ENCODE measurements around the gene AOC3. TPM values are rescaled to one million over a fixed set of nuclear protein-coding genes. Genes with fewer than 3 reads are reported as not detected.
A peak's percentile ranks its signal among the peaks of the same experiment; 100 is the strongest.

Gene AOC3, protein sequence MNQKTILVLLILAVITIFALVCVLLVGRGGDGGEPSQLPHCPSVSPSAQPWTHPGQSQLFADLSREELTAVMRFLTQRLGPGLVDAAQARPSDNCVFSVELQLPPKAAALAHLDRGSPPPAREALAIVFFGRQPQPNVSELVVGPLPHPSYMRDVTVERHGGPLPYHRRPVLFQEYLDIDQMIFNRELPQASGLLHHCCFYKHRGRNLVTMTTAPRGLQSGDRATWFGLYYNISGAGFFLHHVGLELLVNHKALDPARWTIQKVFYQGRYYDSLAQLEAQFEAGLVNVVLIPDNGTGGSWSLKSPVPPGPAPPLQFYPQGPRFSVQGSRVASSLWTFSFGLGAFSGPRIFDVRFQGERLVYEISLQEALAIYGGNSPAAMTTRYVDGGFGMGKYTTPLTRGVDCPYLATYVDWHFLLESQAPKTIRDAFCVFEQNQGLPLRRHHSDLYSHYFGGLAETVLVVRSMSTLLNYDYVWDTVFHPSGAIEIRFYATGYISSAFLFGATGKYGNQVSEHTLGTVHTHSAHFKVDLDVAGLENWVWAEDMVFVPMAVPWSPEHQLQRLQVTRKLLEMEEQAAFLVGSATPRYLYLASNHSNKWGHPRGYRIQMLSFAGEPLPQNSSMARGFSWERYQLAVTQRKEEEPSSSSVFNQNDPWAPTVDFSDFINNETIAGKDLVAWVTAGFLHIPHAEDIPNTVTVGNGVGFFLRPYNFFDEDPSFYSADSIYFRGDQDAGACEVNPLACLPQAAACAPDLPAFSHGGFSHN
- 1 to 10 TPM; 1.6 TPM for total RNA-seq
- polyA plus RNA-seq: under 1 TPM in 1 of 3 donors, not detected in 2; 0.13 TPM
- 0 to 2.9 (median 1.5) reads per million in 6 experiments for total RNA-seq

DNA sequence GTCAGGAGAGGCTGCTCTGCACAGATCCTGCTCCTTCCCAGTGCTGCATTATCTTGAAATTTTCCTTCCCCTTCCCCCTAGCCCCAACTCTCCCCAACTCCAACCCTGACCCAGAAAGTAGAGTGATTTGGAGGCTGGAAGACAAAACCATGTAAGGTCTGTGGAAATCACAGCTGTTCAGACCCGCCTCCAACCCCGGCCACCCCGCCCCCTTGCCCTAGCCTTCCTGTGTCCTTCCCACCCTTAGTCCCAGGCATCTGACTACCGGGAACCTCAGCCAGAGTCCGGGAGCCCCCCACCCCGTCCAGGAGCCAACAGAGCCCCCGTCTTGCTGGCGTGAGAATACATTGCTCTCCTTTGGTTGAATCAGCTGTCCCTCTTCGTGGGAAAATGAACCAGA lies at the start of gene AOC3:
Gene AOC3, plus strand, starts transcription at position 246 of the 400 bp plus-strand sequence. Its CDS starts 145 bp downstream, at position 391.
- H3K27ac Mint-ChIP-seq: peak within 1 kb of the TSS in 2 of 10 donors; percentile 63 to 83

DNA sequence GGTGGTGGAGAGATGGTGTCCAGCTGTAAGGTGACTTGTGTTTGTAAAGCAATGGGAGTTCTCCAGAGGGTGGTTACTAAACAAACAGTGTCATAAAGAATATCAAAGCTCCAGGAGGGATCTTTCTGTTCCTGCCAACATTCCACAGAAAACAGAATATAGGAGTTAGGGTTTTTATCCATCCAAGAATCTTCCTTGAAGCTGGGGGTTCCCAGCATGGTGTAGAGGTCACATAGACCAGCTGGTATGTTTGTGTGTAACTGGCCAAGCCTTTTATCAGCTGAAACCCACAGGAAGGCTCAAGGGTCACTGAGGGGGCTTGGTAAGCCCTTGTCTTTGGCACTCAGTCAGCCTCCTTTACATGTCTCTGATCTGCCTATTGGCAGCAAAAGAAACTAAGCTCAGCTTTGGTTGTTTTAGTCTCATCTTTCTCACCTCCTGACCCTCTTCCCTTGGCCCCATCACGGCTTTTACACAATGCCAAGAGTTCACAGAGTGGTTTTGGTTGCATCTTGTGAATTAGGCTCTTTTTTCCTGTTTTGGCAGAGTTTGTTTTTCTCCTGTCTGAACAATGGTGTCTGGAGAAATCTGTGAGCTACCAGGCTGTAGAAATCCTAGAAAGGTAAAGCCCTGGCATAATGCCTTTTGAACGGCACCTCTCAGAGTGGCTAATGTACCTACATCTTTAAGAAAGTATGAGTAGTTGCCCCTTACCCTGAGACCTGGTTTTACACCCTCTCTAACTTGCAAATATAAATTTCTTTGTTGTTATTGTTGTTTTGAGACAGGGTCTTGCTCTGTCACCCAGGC lies 47.7 kb upstream of the AOC3 start:
- H3K27me3 Mint-ChIP-seq: no peaks in the 10 kb centered on the region
- H3K27ac Mint-ChIP-seq: no peak overlapping the region
- ATAC-seq (no peak), DNase-seq (no peak)
- H3K4me3 Mint-ChIP-seq: no peak overlapping the region
- POLR2A ChIA-PET: interaction anchor here (0.5 to 1.1 kb wide), 2 partner anchors 21 to 903 kb away, joined by 3 to 4 read pairs; partner anchors contain the start of gene BECN1
- no peaks in the 10 kb centered on the region for H3K36me3 Mint-ChIP-seq
- peaks cover 6 to 7% (median 7%) of the 10 kb centered on the region in 4 donors for H3K4me1 Mint-ChIP-seq
- H3K9me3 Mint-ChIP-seq: no peaks in the 10 kb centered on the region

More for the DNA sequence above, at the start of gene AOC3:
- no peak for ATAC-seq
- Mint-ChIP-seq H3K36me3 (peaks cover 0 to 3% (median 0%) of the 10 kb centered on the region in 3 donors), H3K4me1 (peaks cover 0 to 5% (median 2%) of the 10 kb centered on the region in 4 donors), H3K4me3 (no peak within 1 kb of the TSS), H3K9me3 (no peaks in the 10 kb centered on the region), H3K27me3 (peaks cover 0 to 3% (median 1%) of the 10 kb centered on the region in 5 donors)
- POLR2A ChIA-PET: no interaction called here
- no peak for DNase-seq

DNA sequence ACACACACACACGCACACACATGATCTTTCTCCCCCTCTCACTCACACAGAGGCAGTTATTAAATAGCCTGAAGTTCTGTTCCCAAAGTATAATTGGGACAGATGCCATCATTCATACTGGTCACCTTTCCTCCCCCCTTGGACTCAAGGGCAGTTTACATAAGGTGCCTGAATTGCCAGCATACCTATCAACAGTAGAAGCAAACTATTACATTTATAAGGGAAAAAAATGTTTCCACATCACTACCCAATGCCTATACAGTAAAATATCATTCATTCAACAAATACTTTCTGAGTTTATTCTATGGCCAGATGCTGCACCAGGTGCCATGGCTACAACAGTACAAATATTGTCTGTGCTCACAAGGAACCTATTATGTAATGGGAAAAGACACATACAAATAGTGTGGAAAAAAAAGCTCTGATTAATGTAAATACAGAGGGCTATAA lies 46.1 kb upstream of the AOC3 start:
- peaks cover 0 to 2% (median 0%) of the 10 kb centered on the region in 4 donors for H3K4me1 Mint-ChIP-seq
- POLR2A ChIA-PET: no interaction called here
- peak overlapping the region in 1 of 10 donors; percentile 50 for H3K4me3 Mint-ChIP-seq

DNA sequence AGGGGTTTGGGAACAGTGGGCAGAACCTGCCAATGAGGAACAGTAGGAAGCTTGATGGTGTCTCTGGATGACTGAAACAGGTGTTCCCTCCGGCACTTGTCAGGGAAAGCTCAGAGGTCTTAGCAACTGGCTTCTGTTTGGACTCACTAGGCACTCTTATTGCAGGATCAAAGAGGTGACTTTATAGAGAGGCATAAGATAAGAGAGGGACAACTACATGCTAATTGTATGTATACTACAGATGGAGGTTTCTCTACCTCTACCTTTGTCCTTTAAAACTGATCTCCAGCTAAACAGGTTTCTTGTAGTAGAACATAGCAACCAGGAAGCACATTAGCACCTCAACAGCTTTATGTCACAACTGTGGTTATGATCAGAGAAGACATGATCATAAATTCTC lies 44.8 kb upstream of the AOC3 start:
- no peaks in the 10 kb centered on the region for H3K27me3 Mint-ChIP-seq
- H3K4me3 Mint-ChIP-seq: no peak overlapping the region
- POLR2A ChIA-PET: interaction anchor here (0.6 to 0.7 kb wide), 2 partner anchors 272 to 742 kb away, joined by 3 read pairs; no protein-coding TSS in a partner anchor

More for the DNA sequence above, 46.1 kb upstream of the AOC3 start:
- no peak for DNase-seq
- Mint-ChIP-seq H3K9me3 (no peaks in the 10 kb centered on the region), H3K36me3 (peaks cover 0 to 11% (median 0%) of the 10 kb centered on the region in 3 donors), H3K27ac (peak overlapping the region in 2 of 10 donors; percentile 52 to 76), H3K27me3 (no peaks in the 10 kb centered on the region)
- ATAC-seq: no peak

DNA sequence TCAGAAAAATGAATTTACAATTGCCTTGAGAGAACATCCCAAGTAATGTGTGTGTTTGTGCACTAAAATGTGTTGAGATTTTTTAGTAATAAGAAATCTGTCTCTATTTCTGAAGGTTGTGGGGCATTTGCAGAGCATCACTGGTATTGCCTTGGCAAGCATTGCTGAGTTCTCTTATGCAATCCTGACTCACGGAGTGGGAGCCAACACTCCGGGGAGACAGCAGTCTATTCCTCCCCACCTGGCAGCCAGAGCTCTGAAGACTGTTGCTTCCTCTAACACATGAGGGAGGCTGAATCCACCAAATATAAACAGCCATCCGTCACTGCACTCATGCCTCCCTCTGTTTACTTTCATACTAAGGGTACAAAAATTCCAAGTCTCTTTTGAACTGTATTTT lies 41.7 kb upstream of the AOC3 start:
- Mint-ChIP-seq H3K36me3 (peaks cover 11 to 48% (median 14%) of the 10 kb centered on the region in 3 donors), H3K27ac (peak overlapping the region in 3 of 10 donors; percentile 13 to 47 (median 24)), H3K4me3 (no peak overlapping the region), H3K9me3 (no peaks in the 10 kb centered on the region), H3K4me1 (no peaks in the 10 kb centered on the region), H3K27me3 (no peaks in the 10 kb centered on the region)
- POLR2A ChIA-PET: no interaction called here
- DNase-seq (no peak), ATAC-seq (no peak)

More for the DNA sequence above, 44.8 kb upstream of the AOC3 start:
- peaks cover 4 to 23% (median 4%) of the 10 kb centered on the region in 3 donors for H3K36me3 Mint-ChIP-seq
- H3K27ac Mint-ChIP-seq: peak overlapping the region in 2 of 10 donors; percentile 12 to 59
- no peaks in the 10 kb centered on the region for H3K9me3 Mint-ChIP-seq
- DNase-seq (no peak), ATAC-seq (no peak)
- no peaks in the 10 kb centered on the region for H3K4me1 Mint-ChIP-seq

DNA sequence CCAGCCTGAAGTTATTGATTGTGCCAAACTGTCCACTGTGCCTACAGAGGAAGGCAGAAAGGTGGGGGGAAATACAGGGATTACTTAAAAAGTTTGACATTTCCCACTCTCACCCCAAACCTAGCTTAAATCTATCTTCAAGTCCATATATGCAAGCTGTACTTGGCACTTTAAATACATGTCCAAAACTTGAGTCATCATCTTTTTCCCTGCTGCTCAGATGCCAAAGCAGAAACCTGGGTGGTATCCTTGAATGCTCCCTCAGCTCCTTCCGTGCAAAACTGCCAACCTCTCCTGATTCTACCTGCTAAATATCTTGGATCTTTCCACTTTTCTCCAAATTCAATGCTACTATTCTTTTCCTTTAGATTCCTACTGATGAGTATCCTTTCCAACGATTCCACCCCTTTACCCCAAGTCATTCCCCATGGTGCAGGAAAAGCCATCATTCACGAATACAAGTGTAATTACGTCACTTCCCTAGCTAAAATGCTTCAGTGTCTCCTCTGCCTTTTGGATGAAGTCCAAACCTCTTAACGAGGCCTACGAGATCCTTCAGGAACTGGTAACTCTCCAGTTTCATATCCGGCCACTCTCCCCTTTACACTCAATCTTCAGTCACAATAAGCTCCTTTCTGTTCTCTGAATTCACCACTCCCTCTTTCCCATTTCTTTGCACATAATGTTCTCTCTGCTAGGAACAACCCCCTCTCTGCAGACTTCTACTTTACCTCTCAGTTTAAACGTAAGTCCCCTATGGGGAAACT lies 36.2 kb upstream of the AOC3 start:
- DNase-seq (no peak), ATAC-seq (no peak)
- Mint-ChIP-seq H3K27ac (peak overlapping the region in 1 of 10 donors; percentile 74), H3K4me3 (no peak overlapping the region), H3K4me1 (peaks cover 0 to 10% (median 4%) of the 10 kb centered on the region in 4 donors), H3K36me3 (peaks cover 19 to 93% (median 38%) of the 10 kb centered on the region in 3 donors), H3K27me3 (no peaks in the 10 kb centered on the region), H3K9me3 (no peaks in the 10 kb centered on the region)
- POLR2A ChIA-PET: interaction anchor here (0.7 to 1.5 kb wide), 2 partner anchors 9 to 723 kb away, joined by 3 to 5 read pairs; partner anchors contain the start of gene BECN1

DNA sequence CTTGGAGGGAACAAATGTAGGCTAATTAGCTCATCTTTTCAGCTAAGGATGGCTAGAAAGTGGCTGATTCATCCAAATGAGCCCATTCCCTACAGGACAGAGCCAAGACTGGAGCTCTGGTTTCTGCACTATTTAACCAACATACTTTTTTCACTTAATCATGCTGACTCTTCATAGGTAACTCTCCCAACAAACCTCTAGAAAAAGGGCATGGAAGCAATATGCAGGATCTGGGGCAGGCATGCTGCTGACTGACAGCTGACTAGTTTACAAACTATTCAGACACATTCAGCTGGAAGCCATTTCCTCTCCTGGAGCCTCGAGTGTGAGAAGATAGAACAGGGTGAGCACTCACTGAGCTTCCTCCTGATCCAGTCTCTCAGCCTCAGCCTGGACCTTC lies 33.1 kb upstream of the AOC3 start:
- ATAC-seq (no peak), DNase-seq (no peak)
- H3K9me3 Mint-ChIP-seq: no peaks in the 10 kb centered on the region
- H3K4me1 Mint-ChIP-seq: peaks cover 2 to 32% (median 23%) of the 10 kb centered on the region in 4 donors
- POLR2A ChIA-PET: no interaction called here
- H3K4me3 Mint-ChIP-seq: no peak overlapping the region
- H3K27me3 Mint-ChIP-seq: no peaks in the 10 kb centered on the region
- peaks cover 14 to 88% (median 31%) of the 10 kb centered on the region in 3 donors for H3K36me3 Mint-ChIP-seq
- H3K27ac Mint-ChIP-seq: no peak overlapping the region

DNA sequence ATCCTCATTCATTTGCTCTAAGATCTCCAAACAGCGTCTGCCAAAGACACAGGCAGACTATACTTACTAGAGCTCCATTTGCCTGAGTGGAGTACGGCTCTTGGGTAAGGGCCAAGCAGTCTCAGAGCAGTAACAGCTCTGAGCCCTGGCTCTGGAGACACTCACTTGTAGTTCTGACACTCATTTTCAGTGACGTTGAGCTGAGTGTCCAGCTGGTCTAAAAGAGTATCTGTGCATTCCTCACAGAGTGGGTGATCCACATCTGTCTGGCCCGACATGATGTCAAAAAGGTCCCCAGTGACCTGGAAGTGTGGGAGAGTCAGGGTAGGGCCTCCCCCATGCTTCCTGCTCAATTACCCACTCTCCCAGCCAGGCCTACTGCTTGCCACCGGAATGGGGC lies 32.6 kb upstream of the AOC3 start:
- Mint-ChIP-seq H3K4me1 (peaks cover 2 to 35% (median 25%) of the 10 kb centered on the region in 4 donors), H3K36me3 (peaks cover 14 to 84% (median 31%) of the 10 kb centered on the region in 3 donors), H3K27ac (peak overlapping the region in 2 of 10 donors; percentile 16 to 22), H3K27me3 (no peaks in the 10 kb centered on the region), H3K9me3 (no peaks in the 10 kb centered on the region), H3K4me3 (peak overlapping the region in 1 of 10 donors; percentile 45)
- DNase-seq (no peak), ATAC-seq (no peak)
- POLR2A ChIA-PET: no interaction called here

DNA sequence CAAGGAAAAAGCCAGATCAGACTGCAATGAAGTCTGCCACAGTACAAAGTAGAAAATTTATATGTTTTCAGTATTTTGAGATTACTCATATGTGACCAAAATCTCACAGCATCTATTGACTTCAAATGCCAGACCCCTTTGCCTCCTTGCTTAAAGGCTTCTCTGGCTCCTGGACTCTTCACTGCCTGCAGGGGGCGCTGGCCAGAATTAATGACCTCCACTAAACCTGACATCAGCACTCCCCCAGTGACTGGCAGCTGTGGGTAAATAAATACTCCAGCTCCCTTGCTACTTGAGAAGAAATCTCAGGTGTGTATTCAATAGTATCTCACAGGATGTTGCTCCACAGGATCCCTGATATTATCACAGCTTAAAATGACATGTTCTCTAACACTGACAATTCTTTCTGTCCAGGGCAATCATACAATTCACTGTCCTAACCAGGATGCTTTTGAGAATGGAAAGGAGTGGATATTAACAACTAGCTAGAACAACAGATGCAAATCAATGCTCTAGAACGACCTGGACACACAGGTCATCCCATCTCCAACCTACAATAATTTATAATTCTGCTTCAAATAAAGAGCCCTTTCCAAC lies 31.0 kb upstream of the AOC3 start:
- POLR2A ChIA-PET: interaction anchor here (0.6 to 1.1 kb wide), 2 partner anchors 15 to 570 kb away, joined by 3 to 4 read pairs; no protein-coding TSS in a partner anchor

DNA sequence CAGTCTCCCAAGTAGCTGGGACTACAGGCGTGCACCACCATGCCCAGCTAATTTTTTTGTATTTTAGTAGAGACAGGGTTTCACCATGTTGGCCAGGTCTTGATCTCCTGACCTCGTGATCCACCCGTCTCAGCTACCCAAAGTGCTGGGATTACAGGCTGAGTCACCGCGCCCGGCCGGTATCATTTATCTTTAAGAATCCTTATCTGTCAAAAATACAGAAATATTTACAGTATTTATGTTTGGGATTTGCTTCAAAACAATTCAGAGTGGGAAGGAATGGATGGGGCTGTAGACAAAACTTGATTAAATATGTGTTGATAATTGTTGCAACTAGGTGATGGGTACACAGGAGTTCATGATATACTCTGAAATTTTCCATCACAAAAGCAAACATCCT lies 29.8 kb upstream of the AOC3 start:
- DNase-seq: no peak
- no peaks in the 10 kb centered on the region for H3K27me3 Mint-ChIP-seq
- POLR2A ChIA-PET: interaction anchor here (1.1 kb wide), 1 partner anchor 14 kb away, joined by 3 read pairs; no protein-coding TSS in a partner anchor
- no peak for ATAC-seq
- H3K4me1 Mint-ChIP-seq: peaks cover 4 to 47% (median 38%) of the 10 kb centered on the region in 4 donors
- no peaks in the 10 kb centered on the region for H3K9me3 Mint-ChIP-seq
- peak overlapping the region in 4 of 10 donors; percentile 17 to 80 (median 46) for H3K27ac Mint-ChIP-seq
- H3K36me3 Mint-ChIP-seq: peaks cover 0 to 56% (median 14%) of the 10 kb centered on the region in 3 donors
- peak overlapping the region in 7 of 10 donors; percentile 11 to 72 (median 43) for H3K4me3 Mint-ChIP-seq

More for the DNA sequence above, 31.0 kb upstream of the AOC3 start:
- peak in 9 of 10 donors; percentile 35 to 52 (median 48) for DNase-seq
- H3K9me3 Mint-ChIP-seq: no peaks in the 10 kb centered on the region
- peak in 1 of 2 donors; percentile 18 for ATAC-seq
- H3K4me3 Mint-ChIP-seq: peak overlapping the region in 1 of 10 donors; percentile 45
- peaks cover 6 to 67% (median 21%) of the 10 kb centered on the region in 3 donors for H3K36me3 Mint-ChIP-seq
- H3K4me1 Mint-ChIP-seq: peaks cover 4 to 47% (median 37%) of the 10 kb centered on the region in 4 donors
- H3K27ac Mint-ChIP-seq: peak overlapping the region in 4 of 10 donors; percentile 27 to 72 (median 34)
- H3K27me3 Mint-ChIP-seq: no peaks in the 10 kb centered on the region

DNA sequence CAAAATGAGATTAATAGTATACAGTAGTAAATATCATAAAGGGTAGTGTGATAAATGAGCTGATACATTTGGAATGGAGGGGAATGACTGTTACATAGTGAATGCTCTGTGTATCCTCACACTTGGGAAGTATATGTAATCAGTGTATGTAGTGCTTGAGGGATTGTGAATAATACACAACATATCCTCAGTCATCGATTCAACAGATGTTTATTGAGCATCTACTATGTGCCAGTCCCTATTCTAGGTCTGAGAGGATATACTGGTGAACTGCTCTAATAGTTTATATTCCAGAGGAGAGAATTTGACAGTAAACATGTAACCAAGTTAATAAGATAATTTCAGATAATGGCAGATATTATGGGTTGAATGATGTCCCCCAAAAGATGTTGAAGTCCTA lies 23.5 kb upstream of the AOC3 start:
- ATAC-seq (no peak), DNase-seq (no peak)
- Mint-ChIP-seq H3K36me3 (no peaks in the 10 kb centered on the region), H3K27me3 (no peaks in the 10 kb centered on the region), H3K9me3 (no peaks in the 10 kb centered on the region), H3K4me1 (peaks cover 13 to 27% (median 23%) of the 10 kb centered on the region in 4 donors), H3K27ac (no peak overlapping the region), H3K4me3 (no peak overlapping the region)
- POLR2A ChIA-PET: no interaction called here
